Hematopoietic multipotent progenitor cell (in vitro differentiated cells): ENCODE results near the gene GTPBP1. TPM values are rescaled to one million over a fixed set of nuclear protein-coding genes. Genes with fewer than 3 reads are reported as not detected.

Experiments
- DNase-seq, 3 donors: peaks; one replicate each; pipeline ENCODE4 v3.0.0-alpha.2; 2011 to 2015; ENCODE audit warnings: low read depth in 2 of 3, low spot score in 2 of 3
- small RNA-seq: library from RNA; depleted of rRNA; stranded (forward); fragments of <200 nt; gene quantifications from one replicate; pipeline ENCODE3, GENCODE V24; 2012
- total RNA-seq: library from RNA; depleted of rRNA; stranded (reverse); fragments of >200 nt; gene quantifications from one replicate; pipeline ENCODE4 v1.2.3, GENCODE V29; 2012

GTPBP1 gene
- total RNA-seq, 1 donor, result 91.8 TPM

- no peak for DNase-seq
Measured at GRCh38 chr22:38781033-38781432, 75.3 kb downstream of the GTPBP1 start.

DNA sequence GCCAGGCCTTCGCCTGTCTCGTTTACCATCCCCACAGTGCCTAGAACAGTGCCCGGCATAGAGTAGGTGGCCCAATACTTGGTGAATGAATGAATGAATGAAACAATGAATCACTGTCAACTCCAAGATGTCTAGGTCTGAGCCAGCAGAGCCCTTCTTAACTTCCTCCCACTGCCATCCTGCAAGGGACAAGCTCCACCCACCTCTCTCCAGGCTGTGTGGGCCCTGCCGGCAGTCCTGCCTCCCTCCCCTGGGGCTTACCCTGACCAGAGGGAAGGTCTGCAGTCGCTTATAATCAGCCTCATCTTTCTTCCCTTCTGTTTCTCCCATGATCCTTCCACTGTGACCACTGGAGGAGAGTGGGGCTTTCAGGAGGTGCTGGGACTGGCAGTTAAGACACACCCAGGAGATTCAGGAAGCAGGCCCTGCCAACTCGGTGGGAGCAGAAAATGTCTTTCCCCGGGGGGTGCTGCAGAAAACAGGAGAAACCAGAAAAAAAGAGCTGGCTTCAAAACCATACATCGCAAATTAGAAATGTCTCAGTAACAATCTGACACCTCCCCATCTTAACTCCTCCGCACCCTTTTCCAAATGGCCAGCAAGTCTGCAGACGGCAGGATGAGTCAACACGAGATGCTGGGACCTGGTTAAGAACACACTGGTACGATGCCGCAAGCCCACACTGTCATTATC is 76.8 kb downstream of the GTPBP1 start:
- DNase-seq, result peak in 1 of 3 donors; percentile 51

Small RNA genes lying within 50 kb of the gene (small RNA-seq; reads per million reads assigned to genes)
- not detected for gene AL021707.8

Other genes with a start within 250 kb of the GTPBP1 start
- gene KDELR3, start 237.8 kb upstream of the GTPBP1 start, total RNA-seq, result 1.9 TPM
- 1,325 TPM for gene DDX17, start 199.6 kb upstream of the GTPBP1 start, total RNA-seq
- 2.2 TPM for gene DMC1, start 135.8 kb upstream of the GTPBP1 start, total RNA-seq
- gene FAM227A, start 49.6 kb upstream of the GTPBP1 start, total RNA-seq, result 1.3 TPM
- 4.6 TPM for gene CBY1, start 49.3 kb upstream of the GTPBP1 start, total RNA-seq
- 35.0 TPM for gene TOMM22, start 24.0 kb upstream of the GTPBP1 start, total RNA-seq
- gene JOSD1, start 5.0 kb upstream of the GTPBP1 start, total RNA-seq, result 65.7 TPM
- gene SUN2, start 50.1 kb downstream of the GTPBP1 start, total RNA-seq, result 256 TPM
- 14.8 TPM for gene DNAL4, start 88.2 kb downstream of the GTPBP1 start, total RNA-seq
- 0.27 TPM for gene NPTXR, start 138.1 kb downstream of the GTPBP1 start, total RNA-seq
- gene CBX6, start 166.3 kb downstream of the GTPBP1 start, total RNA-seq, result 15.6 TPM